ENCODE measurements around the gene DCXR. TPM values are rescaled to one million over a fixed set of nuclear protein-coding genes. Genes with fewer than 3 reads are reported as not detected.

The DCXR gene
- total and polyA plus RNA-seq, 2 donors (not counting 3 experiments of a cell fraction or from before 2014, with no cell fraction given): 93.0 to 178 TPM

DNA sequence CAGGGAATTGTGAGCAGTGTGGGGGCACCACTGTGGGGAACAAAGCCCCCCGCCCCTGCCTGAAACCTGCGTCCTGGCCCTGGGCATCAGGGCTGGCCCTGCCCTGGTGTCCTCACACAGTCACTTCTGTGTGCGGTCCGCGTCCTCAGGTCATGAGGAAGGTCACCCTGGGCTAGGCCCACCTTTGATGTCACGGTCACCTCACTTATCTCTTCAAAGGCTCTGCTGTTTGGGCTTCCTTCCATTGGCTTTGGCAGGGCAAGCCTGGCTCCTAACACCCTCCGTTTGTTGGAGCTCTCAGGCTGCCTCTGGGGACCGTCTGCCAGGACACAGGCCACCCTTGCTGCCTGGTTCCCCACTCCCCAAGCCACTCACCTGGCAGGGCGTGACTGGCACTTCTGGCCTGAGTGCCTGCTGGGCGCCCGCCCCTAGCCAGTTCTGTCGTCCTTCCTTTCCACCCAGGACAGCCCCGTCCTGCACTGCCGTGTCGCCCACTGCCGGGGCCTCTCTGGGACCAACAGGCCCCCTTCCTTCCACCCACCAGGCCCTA is 23.6 kb downstream of the DCXR start:
- H3K9me3 ChIP-seq (replicated peaks; ENCODE audit: control insufficient read depth, insufficient read depth, low read length): no peaks in the 10 kb centered on the region
- H3K4me3 ChIP-seq (replicated peaks in 1 of 3; ENCODE audit: insufficient read depth in 1 of 3, low read depth in 1 of 3, low read length in 3 of 3): no peak overlapping the region
- intact Hi-C loops (cut with micrococcal nuclease): no loop called here
- H3K4me2 ChIP-seq (ENCODE audit: insufficient read depth, low read length): no peak overlapping the region
- dilution Hi-C loops (cut with MboI; ENCODE audit: extremely low pct_ligation_motif_present, low sequenced_read_pairs): no loop called here
- BruUV-seq (replicated peaks): no TSS peak
- H3K4me1 ChIP-seq (ENCODE audit: control insufficient read depth, extremely low read depth, insufficient read depth, low read length): no peaks in the 10 kb centered on the region
- no peaks in the 10 kb centered on the region for H3K79me2 ChIP-seq (ENCODE audit: control insufficient read depth, insufficient read depth, low read length)
- H4K20me1 ChIP-seq (replicated peaks; ENCODE audit: control insufficient read depth, extremely low read depth, insufficient read depth, low read length): no peaks in the 10 kb centered on the region
- TF ChIP-seq GATA2 (IDR thresholded peaks at IDR 0.05; ENCODE audit: insufficient read depth, insufficient read length, low read depth, low read length) (no peak), JUN (IDR thresholded peaks at IDR 0.05; ENCODE audit: borderline replicate concordance, insufficient read depth, insufficient read length, low read depth) (no peak), MYC (IDR thresholded peaks at IDR 0.05; ENCODE audit: low read depth, low read length) (no peak), FOS (IDR thresholded peaks at IDR 0.05; ENCODE audit: borderline replicate concordance, insufficient read depth, low read length) (no peak), EZH2 (IDR thresholded peaks at IDR 0.05; ENCODE audit: borderline replicate concordance, low read depth, low read length, severe bottlenecking) (no peak), POLR2AphosphoS5 (IDR thresholded peaks at IDR 0.05; ENCODE audit: insufficient read depth, low read depth, low read length) (no peak)
- POLR2A ChIA-PET: no interaction called here
- CTCF ChIA-PET: interaction anchor here (1.4 to 2.3 kb wide), 3 partner anchors 10 to 141 kb away, joined by 3 to 12 read pairs (median 5); no protein-coding TSS in a partner anchor
- DNase-seq (ENCODE audit: low read depth, low spot score) (no peak), FAIRE-seq (no peak)
- no peaks in the 10 kb centered on the region for H3K36me3 ChIP-seq (ENCODE audit: control insufficient read depth in 2 of 2, extremely low read depth in 1 of 2, insufficient read depth in 2 of 2, low read length in 2 of 2)
- H2AFZ ChIP-seq (ENCODE audit: low read depth, low read length): no peak overlapping the region
- H3K9me1 ChIP-seq (replicated peaks; ENCODE audit: control insufficient read depth, extremely low read depth, insufficient read depth, low read length): no peaks in the 10 kb centered on the region
- H3K27me3 ChIP-seq (ENCODE audit: control insufficient read depth in 2 of 2, insufficient read depth in 2 of 2, low read length in 2 of 2): no peaks in the 10 kb centered on the region
- H3K9ac ChIP-seq (replicated peaks; ENCODE audit: extremely low read depth, insufficient read depth, low read length): no peak overlapping the region
- no peak overlapping the region for H3K27ac ChIP-seq (ENCODE audit: insufficient read depth, low read depth, low read length)

DNA sequence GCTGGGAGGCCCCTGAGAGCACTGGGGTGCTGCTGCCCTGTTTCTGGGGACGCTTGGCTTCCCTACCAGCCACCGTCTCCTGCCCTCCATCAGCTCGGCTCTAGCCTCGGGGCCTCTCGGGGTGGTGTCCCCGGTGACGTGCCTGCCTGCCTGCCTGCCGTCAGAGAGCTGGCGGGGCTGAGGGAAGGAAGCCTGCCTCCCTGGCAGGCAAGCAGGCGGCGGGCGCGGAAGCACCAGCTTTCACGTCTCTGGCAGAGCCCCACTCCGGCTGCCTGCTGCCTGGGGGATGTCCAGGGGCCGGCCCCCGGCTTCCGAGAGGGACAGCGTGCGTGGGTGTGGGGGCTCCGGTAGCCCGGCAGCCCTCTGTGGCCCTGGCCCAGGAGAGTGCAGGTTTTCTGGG is 24.2 kb downstream of the DCXR start:
- intact Hi-C loops (cut with micrococcal nuclease) (no loop called here), dilution Hi-C loops (cut with MboI; ENCODE audit: extremely low pct_ligation_motif_present, low sequenced_read_pairs) (no loop called here)
- FAIRE-seq (no peak), DNase-seq (ENCODE audit: low read depth, low spot score) (no peak)
- Histone ChIP-seq H3K9me1 (replicated peaks; ENCODE audit: control insufficient read depth, extremely low read depth, insufficient read depth, low read length) (no peaks in the 10 kb centered on the region), H2AFZ (ENCODE audit: low read depth, low read length) (no peak overlapping the region), H3K4me1 (ENCODE audit: control insufficient read depth, extremely low read depth, insufficient read depth, low read length) (no peaks in the 10 kb centered on the region), H3K9me3 (replicated peaks; ENCODE audit: control insufficient read depth, insufficient read depth, low read length) (no peaks in the 10 kb centered on the region), H3K36me3 (ENCODE audit: control insufficient read depth in 2 of 2, extremely low read depth in 1 of 2, insufficient read depth in 2 of 2, low read length in 2 of 2) (no peaks in the 10 kb centered on the region), H4K20me1 (replicated peaks; ENCODE audit: control insufficient read depth, extremely low read depth, insufficient read depth, low read length) (no peaks in the 10 kb centered on the region), H3K9ac (replicated peaks; ENCODE audit: extremely low read depth, insufficient read depth, low read length) (no peak overlapping the region), H3K27me3 (ENCODE audit: control insufficient read depth in 2 of 2, insufficient read depth in 2 of 2, low read length in 2 of 2) (no peaks in the 10 kb centered on the region), H3K27ac (ENCODE audit: insufficient read depth, low read depth, low read length) (no peak overlapping the region), H3K4me3 (replicated peaks in 1 of 3; ENCODE audit: insufficient read depth in 1 of 3, low read depth in 1 of 3, low read length in 3 of 3) (no peak overlapping the region), H3K4me2 (ENCODE audit: insufficient read depth, low read length) (no peak overlapping the region), H3K79me2 (ENCODE audit: control insufficient read depth, insufficient read depth, low read length) (no peaks in the 10 kb centered on the region)
- BruUV-seq (replicated peaks): no TSS peak
- ChIA-PET CTCF (interaction anchor here (1.4 to 2.3 kb wide), 3 partner anchors 10 to 142 kb away, joined by 3 to 12 read pairs (median 5); no protein-coding TSS in a partner anchor), POLR2A (interaction anchor here (0.5 kb wide), 1 partner anchor 29 kb away, joined by 5 read pairs; no protein-coding TSS in a partner anchor)
- TF ChIP-seq MYC (IDR thresholded peaks at IDR 0.05; ENCODE audit: low read depth, low read length) (no peak), MAX (IDR thresholded peaks at IDR 0.05; ENCODE audit: insufficient read depth, insufficient read length) (no peak), FOS (IDR thresholded peaks at IDR 0.05; ENCODE audit: borderline replicate concordance, insufficient read depth, low read length) (no peak), POLR2AphosphoS5 (IDR thresholded peaks at IDR 0.05; ENCODE audit: insufficient read depth, low read depth, low read length) (no peak), CTCF (IDR thresholded peaks at IDR 0.05; ENCODE audit: extremely low read depth in 1 of 2, insufficient read depth in 1 of 2, low read depth in 1 of 2, low read length in 2 of 2) (no peak), JUN (IDR thresholded peaks at IDR 0.05; ENCODE audit: borderline replicate concordance, insufficient read depth, insufficient read length, low read depth) (no peak), POLR2A (IDR thresholded peaks at IDR 0.05; ENCODE audit: low read depth, low read length) (no peak), GATA2 (IDR thresholded peaks at IDR 0.05; ENCODE audit: insufficient read depth, insufficient read length, low read depth, low read length) (no peak), EZH2 (IDR thresholded peaks at IDR 0.05; ENCODE audit: borderline replicate concordance, low read depth, low read length, severe bottlenecking) (no peak)

All from endothelial cell of umbilical vein (primary cell).